GM20431 (cell line): ENCODE results near the gene PTAFR.

ENCODE experiments used
- in situ Hi-C: fragments of 300-500 bp; cut with MseI, MboI; formaldehyde crosslinking; loops from one replicate; pipeline ENCODE4 v1.15.0; 2020; ENCODE audit warnings: low sequenced_read_pairs; ENCODE audit not compliant: unreplicated experiment

PTAFR gene

GRCh38 chr1:28178690-28179485, 2.4 kb upstream of the PTAFR start:
- in situ Hi-C loops, result no loop called here

DNA sequence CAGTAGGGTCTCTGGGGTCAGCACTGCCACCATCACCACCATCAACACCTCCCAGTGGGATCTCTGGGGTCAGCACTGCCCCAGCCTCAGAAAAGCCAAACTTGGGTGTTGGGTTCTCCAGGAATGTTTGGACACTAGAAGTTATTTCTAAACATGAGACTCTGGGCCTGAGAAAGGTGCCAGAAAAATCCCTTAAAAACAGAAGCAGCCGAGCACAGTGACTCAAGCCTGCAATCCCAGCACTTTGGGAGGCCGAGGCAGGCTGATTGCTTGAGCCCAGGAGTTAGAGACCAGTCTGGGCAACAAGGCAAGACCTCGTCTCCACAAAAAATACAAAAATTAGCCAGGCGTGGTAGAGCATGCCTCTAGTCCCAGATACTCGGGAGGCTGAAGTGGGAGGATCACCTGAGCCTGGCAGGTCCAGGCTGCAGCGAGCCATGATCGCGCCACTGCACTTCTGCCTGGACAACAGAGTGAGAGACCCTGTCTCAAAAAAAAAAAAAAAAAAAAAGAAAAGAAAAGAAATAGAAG, 470 bp downstream of the PTAFR start:
- in situ Hi-C loops, result no loop called here

DNA sequence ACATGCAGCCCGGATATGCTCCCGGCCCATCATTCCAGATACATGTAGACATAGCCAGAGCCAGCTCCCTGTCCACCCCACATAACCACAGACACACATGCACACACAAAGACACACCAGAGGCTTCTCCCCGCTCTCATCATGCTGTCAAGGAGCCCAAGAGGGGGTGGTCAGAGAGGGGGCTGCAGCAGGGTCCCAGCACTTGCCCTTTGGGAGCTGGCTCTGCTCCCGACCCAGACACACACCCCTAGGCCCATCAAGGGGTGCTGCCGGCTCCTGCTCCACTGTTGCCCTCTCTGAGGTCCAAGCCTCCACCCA, 2.6 kb downstream of the PTAFR start:
- in situ Hi-C loops, result no loop called here

DNA sequence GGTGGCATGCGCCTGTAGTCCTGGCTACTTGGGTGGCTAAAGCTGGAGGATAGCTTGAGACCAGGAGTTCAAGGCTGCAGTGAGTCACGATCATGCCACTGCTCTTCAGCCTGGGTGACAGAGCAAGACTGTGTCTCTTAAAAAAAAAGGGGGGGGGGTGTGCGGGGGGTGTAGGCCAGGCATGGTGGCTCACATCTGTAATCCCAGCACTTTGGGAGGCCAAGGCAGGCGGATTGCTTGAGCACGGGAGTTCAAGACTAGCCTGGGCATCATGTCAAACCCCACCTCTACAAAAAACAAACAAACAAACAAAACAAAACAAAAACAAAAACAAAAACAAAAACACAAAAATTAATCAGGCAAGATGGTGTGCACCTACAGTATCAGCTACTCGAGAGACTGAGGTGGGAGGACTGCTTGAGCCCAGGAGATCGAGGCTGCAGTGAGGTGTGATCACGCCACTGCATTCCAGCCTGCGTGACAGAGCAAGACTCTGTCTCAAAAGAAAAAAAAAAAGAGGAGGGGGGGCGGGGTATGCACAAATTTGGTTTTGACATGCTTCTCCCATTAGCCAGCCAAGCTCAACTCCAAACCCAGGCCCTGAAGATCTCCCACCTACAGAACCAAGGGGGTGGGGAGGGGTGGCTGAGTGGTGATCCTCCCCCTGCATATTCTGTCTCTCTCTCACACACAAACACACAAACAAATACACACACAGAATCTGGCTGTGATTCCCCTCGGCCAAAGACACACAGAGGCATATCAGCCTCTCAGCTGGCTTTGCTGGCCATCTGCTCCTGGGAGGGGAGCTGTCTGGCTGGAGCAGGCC, 3.1 kb downstream of the PTAFR start:
- in situ Hi-C loops, result no loop called here

DNA sequence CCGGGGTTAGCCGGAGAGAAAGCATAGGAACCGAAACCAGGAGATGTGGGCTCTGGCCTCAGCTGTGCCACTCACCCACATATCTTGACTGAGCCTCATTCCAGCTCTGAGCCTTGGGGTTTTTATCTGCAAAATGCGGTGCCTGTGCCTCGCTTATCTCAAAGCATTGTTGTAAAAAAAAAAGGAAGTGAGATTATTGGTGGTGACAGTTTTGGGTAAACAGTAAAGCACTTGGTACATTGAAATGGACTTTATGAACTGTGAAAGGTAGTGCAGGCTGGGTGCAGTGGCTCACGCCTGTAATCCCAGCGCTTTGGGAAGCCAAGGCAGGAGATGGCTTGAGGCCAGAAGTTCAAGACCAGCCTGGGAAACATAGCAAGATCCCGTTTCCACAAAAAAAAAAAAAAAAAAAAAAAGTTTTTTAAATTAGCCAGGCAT, 3.8 kb downstream of the PTAFR start:
- in situ Hi-C loops, result no loop called here

DNA sequence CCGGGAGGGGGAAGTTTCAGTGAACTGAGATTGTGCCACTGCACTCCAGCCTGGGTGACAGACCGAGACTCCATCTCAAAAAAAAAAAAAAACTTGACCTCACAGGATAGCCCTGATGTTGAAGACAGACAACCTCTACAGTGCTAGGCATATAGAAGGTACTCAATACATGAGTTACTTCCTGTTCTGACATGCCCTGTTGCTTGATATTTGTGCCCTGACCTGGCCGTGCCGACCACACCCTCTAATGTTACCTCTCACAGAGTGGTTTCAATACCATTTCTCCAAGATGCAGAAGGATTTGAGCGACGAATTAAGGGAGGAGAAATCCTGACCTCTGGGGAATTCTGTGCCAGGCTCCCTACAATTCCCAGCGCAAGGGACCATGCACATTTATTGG, 5.2 kb downstream of the PTAFR start:
- in situ Hi-C loops, result no loop called here

GRCh38 chr1:28170001-28170596, 6.4 kb downstream of the PTAFR start:
- in situ Hi-C loops, result no loop called here

DNA sequence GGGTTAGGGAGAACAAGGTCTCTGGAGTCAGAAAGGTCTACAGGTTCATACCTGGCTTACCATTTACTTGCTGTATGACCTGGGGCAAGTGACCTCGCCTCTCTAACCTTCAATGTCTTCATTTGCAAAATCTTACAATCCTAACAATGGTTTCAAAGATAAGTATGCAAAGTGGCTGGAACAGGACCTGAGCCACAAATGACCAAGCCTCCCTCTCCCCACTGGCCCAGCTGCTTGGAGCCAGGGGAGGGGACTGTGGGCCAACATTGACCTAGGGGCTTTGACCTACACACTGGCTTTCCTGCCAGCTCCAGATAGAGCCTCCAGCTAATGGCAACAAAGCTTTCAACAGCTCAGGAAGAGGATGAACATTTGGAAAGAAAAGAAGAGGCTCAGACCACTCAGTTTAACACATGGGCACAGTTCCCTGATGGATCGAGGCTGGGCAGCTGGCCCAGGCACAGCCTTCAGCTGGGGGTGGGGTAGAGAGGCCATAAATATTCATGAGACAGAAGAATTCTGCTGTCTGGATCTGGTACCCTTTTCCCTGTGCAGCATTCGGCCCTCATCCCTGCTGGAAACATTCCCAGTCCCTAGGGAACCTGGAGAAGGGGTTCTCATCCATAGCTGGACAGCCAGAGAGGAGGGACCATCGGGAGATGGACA, 12.9 kb downstream of the PTAFR start:
- in situ Hi-C loops, result no loop called here

DNA sequence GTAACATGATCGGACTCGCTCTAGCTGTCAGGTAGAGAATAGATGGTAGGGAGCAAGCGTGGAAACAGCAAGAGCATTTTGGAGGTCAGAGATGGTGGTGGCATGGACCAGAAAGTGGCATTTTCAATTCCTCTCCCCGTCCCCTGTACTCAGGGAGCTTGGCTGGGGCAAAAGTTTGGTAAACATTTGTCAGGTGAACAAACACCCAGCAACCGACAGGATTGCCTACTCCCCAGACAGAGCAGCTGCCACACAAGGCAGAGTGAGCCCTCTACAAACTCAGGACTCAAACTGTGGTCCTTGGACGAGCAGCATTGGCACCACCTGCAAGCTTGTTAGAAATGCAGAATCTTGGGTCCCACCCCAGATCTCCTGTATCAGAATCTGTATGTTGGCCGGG, 14.3 kb downstream of the PTAFR start:
- in situ Hi-C loops, result no loop called here

GRCh38 chr1:28161751-28162150, 14.7 kb downstream of the PTAFR start:
- in situ Hi-C loops, result no loop called here

DNA sequence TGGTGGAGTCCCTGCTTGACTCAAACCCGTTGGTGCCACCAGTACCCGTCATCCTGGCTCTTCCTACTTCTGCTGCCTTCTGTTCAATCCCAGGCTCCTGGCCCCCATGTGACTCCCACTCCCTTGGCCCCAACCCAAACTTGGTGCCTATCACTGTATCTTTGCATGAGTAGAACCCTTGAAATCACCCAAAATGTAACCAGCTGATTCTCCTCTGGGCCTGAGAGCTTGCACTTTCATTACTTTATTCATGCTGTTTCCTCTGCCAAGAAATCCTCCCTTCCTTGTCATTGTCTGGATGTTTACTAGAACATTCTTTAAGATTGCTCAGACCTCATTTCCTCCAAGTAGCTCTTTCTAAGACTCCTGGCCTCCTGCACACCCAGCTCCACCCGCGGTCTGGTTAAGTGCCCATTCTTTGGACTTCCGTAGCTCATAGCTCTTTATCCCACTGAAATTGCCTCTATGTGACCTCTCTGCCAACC, 15.7 kb downstream of the PTAFR start:
- in situ Hi-C loops, result no loop called here

- in situ Hi-C loops, result no loop called here
Measured at GRCh38 chr1:28159680-28160079, 16.8 kb downstream of the PTAFR start.

GRCh38 chr1:28159243-28159642, 17.2 kb downstream of the PTAFR start:
- in situ Hi-C loops, result no loop called here

DNA sequence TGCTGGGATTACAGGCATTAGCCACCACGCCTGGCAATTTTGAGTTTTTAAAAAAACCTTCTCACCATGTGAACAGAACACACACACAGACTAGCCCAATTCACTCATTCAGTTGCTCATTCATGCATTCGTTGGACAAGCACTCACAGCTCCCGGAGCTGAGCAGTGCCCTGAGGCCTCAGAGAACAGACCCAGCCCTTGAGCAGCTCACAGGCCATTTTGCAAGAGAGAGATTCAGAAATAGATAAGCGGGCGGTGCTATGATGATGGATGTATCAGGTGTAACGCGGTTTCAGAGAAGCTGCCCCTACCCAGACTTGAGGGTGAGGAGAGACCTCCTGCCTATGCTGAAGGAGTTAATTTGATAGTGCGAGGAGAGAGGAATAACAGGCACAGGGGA, 18.6 kb downstream of the PTAFR start:
- in situ Hi-C loops, result no loop called here

GRCh38 chr1:28156821-28157220, 19.7 kb downstream of the PTAFR start:
- in situ Hi-C loops, result no loop called here

DNA sequence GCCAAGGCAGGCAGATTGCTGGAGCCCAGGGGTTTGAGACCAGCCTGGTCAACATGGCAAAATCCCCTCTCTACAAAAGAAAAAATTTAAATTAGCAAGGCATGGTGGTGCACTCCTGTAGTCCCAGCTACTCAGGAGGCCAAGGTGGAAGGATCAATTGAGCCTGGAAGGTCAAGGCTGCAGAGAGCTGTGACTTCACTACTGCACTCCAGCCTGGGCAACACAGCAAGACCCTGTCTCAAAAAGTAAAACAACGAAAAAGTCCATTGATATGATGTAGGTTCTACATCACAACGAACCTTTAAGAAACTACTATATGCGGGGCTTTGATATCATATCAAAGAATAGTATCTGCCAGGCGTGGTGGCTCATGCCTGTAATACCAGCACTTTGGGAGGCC, 20.9 kb downstream of the PTAFR start:
- in situ Hi-C loops, result no loop called here

DNA sequence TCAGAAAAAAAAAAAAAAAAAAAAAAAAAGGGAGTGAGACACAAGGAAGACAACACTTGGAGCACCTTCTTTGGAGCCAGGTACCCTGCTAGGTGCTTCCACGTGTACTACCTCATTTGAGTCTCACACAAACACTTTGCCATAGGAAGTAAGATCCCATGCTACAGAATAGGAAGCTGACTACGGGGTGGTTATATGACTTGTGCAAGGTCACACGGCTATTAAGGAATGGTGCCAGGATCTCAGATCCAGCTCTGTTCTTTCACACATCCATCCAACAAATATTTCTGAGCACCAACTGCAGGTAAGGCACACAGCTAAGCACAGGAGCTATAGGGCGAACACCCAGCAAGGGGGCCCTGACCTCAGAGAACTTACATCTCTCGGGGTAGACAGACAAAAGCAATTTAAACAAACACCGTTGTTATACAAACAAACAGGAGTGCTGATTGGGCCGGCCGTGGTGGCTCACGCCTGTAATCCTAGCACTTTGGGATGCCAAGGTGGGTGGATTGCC, 22.4 kb downstream of the PTAFR start:
- in situ Hi-C loops, result no loop called here

GRCh38 chr1:28150125-28150780, 26.2 kb downstream of the PTAFR start:
- in situ Hi-C loops, result no loop called here

GRCh38 chr1:28148880-28149195, 27.7 kb downstream of the PTAFR start:
- in situ Hi-C loops, result no loop called here
